WTC11 (cell line): Measurements from ENCODE around the gene STON2. TPM values are rescaled to one million over a fixed set of nuclear protein-coding genes. Genes with fewer than 3 reads are reported as not detected.
A peak's percentile ranks its signal among the peaks of the same experiment; 100 is the strongest.

ENCODE experiments used
- ARID4B ChIP-seq: sonication (generic); formaldehyde crosslinking; IDR thresholded peaks from 2 replicates; pipeline ENCODE4 v1.8.0; 2023; ENCODE audit warnings: missing genetic modification reagents, mild to moderate bottlenecking, borderline replicate concordance
- ATF2 ChIP-seq: sonication (generic); formaldehyde crosslinking; IDR thresholded peaks from 2 replicates; pipeline ENCODE4 v1.8.1; 2022; ENCODE audit warnings: low read depth, missing genetic modification reagents, borderline replicate concordance
- ATF3 ChIP-seq: sonication (generic); formaldehyde crosslinking; conservative IDR thresholded peaks from 2 replicates; pipeline ENCODE4 v1.8.1; 2022; ENCODE audit warnings: mild to moderate bottlenecking, missing genetic modification reagents
- CBFB ChIP-seq: sonication (generic); formaldehyde crosslinking; IDR thresholded peaks from 2 replicates; pipeline ENCODE4 v1.8.1; 2022; ENCODE audit warnings: mild to moderate bottlenecking, low read depth, missing genetic modification reagents
- CREB1 ChIP-seq: sonication (generic); formaldehyde crosslinking; IDR thresholded peaks from 2 replicates; pipeline ENCODE4 v1.8.0; 2023; ENCODE audit warnings: mild to moderate bottlenecking, missing genetic modification reagents
- ELF4 ChIP-seq: sonication (generic); formaldehyde crosslinking; IDR thresholded peaks from 2 replicates; pipeline ENCODE4 v1.8.1; 2022; ENCODE audit warnings: low read depth, mild to moderate bottlenecking, moderate library complexity, missing genetic modification reagents
- ETV6 ChIP-seq: sonication (generic); formaldehyde crosslinking; IDR thresholded peaks from 2 replicates; pipeline ENCODE4 v1.8.1; 2022; ENCODE audit warnings: mild to moderate bottlenecking, missing genetic modification reagents
- FOXK1 ChIP-seq: sonication (generic); formaldehyde crosslinking; IDR thresholded peaks from 2 replicates; pipeline ENCODE4 v1.8.0; 2022; ENCODE audit warnings: mild to moderate bottlenecking, moderate library complexity, missing genetic modification reagents
- GRHL2 ChIP-seq: fragments of 250-450 bp; sonication (Bioruptor Pico); IDR thresholded peaks from 2 replicates; pipeline ENCODE4 v1.8.0; 2022; ENCODE audit warnings: mild to moderate bottlenecking, moderate library complexity; ENCODE audit not compliant: insufficient replicate concordance, severe bottlenecking
- IRF1 ChIP-seq: sonication (generic); formaldehyde crosslinking; IDR thresholded peaks from 2 replicates; pipeline ENCODE4 v1.8.0; 2023; ENCODE audit warnings: missing genetic modification reagents
- NFYB ChIP-seq: sonication (generic); formaldehyde crosslinking; conservative IDR thresholded peaks from 2 replicates; pipeline ENCODE4 v1.8.0; 2022; ENCODE audit warnings: low read depth, missing genetic modification reagents
- NR1H2 ChIP-seq: sonication (generic); formaldehyde crosslinking; IDR thresholded peaks from 2 replicates; pipeline ENCODE4 v1.9.0; 2021; ENCODE audit warnings: mild to moderate bottlenecking, moderate library complexity, missing genetic modification reagents
- RORB ChIP-seq: fragments of 250-450 bp; sonication (Bioruptor Pico); IDR thresholded peaks from 2 replicates; pipeline ENCODE4 v1.9.0; 2021; ENCODE audit warnings: mild to moderate bottlenecking
- SMAD3 ChIP-seq: sonication (generic); formaldehyde crosslinking; IDR thresholded peaks from 2 replicates; pipeline ENCODE4 v1.8.0; 2022; ENCODE audit warnings: missing genetic modification reagents, mild to moderate bottlenecking, borderline replicate concordance
- SMAD4 ChIP-seq: sonication (generic); formaldehyde crosslinking; IDR thresholded peaks from 2 replicates; pipeline ENCODE4 v1.8.0; 2022; ENCODE audit warnings: mild to moderate bottlenecking, missing genetic modification reagents
- STAT6 ChIP-seq: sonication (generic); formaldehyde crosslinking; conservative IDR thresholded peaks from 2 replicates; pipeline ENCODE4 v1.8.1; 2023; ENCODE audit warnings: mild to moderate bottlenecking, low read depth, missing genetic modification reagents, moderate library complexity
- ZBTB21 ChIP-seq: sonication (generic); formaldehyde crosslinking; IDR thresholded peaks from 2 replicates; pipeline ENCODE4 v1.8.1; 2023; ENCODE audit warnings: mild to moderate bottlenecking, missing genetic modification reagents, borderline replicate concordance
- ZNF121 ChIP-seq: sonication (generic); formaldehyde crosslinking; IDR thresholded peaks from 2 replicates; pipeline ENCODE4 v1.8.0; 2023; ENCODE audit warnings: missing genetic modification reagents
- ZNF317 ChIP-seq: sonication (generic); formaldehyde crosslinking; IDR thresholded peaks from 2 replicates; pipeline ENCODE4 v1.8.1; 2023; ENCODE audit warnings: low read depth, mild to moderate bottlenecking, moderate library complexity, missing genetic modification reagents, borderline replicate concordance
- ZNF396 ChIP-seq: fragments of 250-450 bp; sonication (Bioruptor Pico); IDR thresholded peaks from 2 replicates; pipeline ENCODE4 v1.8.0; 2021; ENCODE audit warnings: mild to moderate bottlenecking, moderate library complexity, borderline replicate concordance
- ZNF532 ChIP-seq: fragments of 250-450 bp; sonication (Bioruptor Pico); IDR thresholded peaks from 2 replicates; pipeline ENCODE4 v1.9.0; 2021; ENCODE audit warnings: mild to moderate bottlenecking, borderline replicate concordance
- total RNA-seq: library from RNA; stranded (reverse); gene quantifications from 3 replicates; pipeline ENCODE4 v1.2.3, GENCODE V29; 2021

The STON2 gene
- total RNA-seq, 1 experiment from 2014 or later, result 69.2 TPM

- TF ChIP-seq ARID4B (CRISPR knock-in tag), result peak; percentile 96
- no peak for TF ChIP-seq ZNF396 (CRISPR knock-in tag)
- no peak for TF ChIP-seq ZNF317 (CRISPR knock-in tag)
- no peak for TF ChIP-seq NFYB (CRISPR knock-in tag)
- 0 out of 2 replicates have a peak, but pooled peaks have one; percentile 7 for TF ChIP-seq ZBTB21 (CRISPR knock-in tag)
- TF ChIP-seq STAT6, result no peak
- TF ChIP-seq ATF3 (CRISPR knock-in tag), result no peak
- no peak for TF ChIP-seq NR1H2
- no peak for TF ChIP-seq CBFB
- no peak for TF ChIP-seq RORB (CRISPR knock-in tag)
- peak; percentile 49; the same call in 1 of the 2 replicates for TF ChIP-seq SMAD3
- no peak for TF ChIP-seq ATF2
- peak; percentile 76 for TF ChIP-seq FOXK1 (CRISPR knock-in tag)
- peak; percentile 34; the same call in 1 of the 2 replicates for TF ChIP-seq ETV6 (CRISPR knock-in tag)
- 0 out of 2 replicates have a peak, but pooled peaks have one; percentile 40 for TF ChIP-seq CREB1
- 0 out of 2 replicates have a peak, but pooled peaks have one; percentile 67 for TF ChIP-seq IRF1 (CRISPR knock-in tag)
- TF ChIP-seq ZNF121 (CRISPR knock-in tag), result peak; percentile 45; the same call in 1 of the 2 replicates
- no peak for TF ChIP-seq ZNF532 (CRISPR knock-in tag)
- no peak for TF ChIP-seq SMAD4 (CRISPR knock-in tag)
- no peak for TF ChIP-seq ELF4 (CRISPR knock-in tag)
- no peak for TF ChIP-seq GRHL2
Measured at GRCh38 chr14:81435391-81436295, 35.5 kb upstream of the STON2 start (continued).
